ENCODE results near the gene TBRG4.

GRCh38 chr7:45054442-45054841 is 57.1 kb downstream of the TBRG4 start:
- no peak for TF ChIP-seq CTCF (conservative IDR thresholded peaks at IDR 0.05; ENCODE audit: low read length)
- TF ChIP-seq EZH2phosphoT487 (IDR thresholded peaks at IDR 0.05; ENCODE audit: borderline replicate concordance), result no peak

Measured in Loucy (cell line).